GM21515 (cell line): ENCODE results near the gene JAML.
A peak's percentile ranks its signal among the peaks of the same experiment; 100 is the strongest.

Experiments
- ATAC-seq: cut with Tn5 transposase; IDR thresholded peaks from one replicate; pipeline ENCODE4 v1.9.1; 2021; ENCODE audit not compliant: unreplicated experiment

Gene JAML

DNA sequence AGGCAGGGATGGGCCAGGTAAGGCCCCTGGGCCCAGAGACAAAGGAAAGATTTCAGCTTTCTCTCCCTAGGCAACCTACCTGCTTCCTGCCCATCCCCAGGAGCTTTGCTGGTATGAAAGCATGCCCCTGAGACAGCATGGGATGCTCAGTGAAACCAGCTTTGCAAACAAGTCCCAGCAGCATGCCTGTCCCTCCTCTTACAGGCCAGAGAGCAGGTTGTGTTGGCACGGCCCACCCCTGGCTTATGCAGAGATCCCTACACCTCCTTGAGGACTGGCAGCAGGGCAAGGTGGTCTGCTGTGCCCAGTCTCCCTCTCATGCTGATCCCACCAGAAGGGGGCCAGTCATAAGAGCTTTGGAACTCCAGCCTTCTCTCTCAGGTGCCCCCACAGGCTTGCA, 75.3 kb downstream of the JAML start:
- ATAC-seq = no peak

DNA sequence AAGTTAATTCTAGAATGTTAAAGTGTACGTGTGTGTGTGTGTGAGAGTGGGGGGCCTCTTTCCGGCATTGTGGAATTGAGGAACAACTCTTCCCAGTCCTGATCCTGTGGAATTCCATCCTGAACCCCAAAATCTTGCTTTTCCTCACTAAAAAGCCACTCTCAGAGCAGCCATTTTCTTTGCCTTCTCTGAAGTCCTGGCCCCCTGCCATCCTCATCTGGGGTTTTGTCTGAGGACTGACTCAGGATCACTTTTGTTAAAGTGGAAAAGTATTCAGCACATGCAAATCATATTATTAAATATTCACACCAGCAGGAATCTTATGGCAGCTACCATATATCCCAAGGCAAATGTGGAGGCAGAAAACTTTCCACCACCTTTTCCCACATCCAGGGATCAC, 76.0 kb downstream of the JAML start:
- no peak for ATAC-seq

DNA sequence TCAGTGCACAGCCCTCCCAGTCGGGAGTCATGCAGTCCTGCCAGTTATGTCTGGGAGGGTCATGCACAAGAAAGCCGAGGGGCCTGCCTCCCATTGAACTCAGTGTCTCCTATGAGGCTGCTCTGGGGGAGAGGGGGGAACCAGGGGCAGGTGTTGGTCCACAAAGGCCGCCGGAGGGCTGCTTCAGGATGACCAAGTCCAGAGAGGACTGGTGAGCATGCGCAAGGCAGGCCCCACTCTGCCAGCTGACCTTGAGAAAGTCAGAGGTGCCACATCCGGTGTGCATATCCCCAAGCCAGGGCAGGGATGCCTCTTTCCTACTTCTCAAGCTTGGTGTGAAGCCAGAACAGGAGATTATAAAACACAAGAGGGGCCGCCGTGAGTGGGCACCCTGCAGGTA, 76.6 kb downstream of the JAML start:
- ATAC-seq = no peak

GRCh38 chr11:118147502-118147901, 77.3 kb downstream of the JAML start:
- no peak for ATAC-seq

DNA sequence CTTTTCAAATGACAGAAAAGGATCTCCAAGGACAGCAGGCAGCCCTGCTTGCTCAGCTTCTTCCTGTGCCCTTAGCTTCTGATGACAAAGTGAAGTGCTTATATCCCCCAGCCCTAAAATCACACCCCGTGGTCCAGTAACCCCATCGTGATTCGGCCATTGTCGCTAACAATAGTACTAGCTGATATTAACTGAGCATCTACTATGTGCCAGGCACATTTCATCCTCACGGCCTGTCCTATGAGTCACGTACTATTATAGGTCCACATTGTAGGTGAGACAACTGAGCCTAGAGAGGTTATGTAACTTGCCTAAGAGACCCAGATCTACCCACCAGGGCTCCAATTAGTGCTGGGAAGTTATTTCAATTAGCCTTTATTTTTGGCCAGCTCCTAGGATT, 78.3 kb downstream of the JAML start:
- no peak for ATAC-seq

- ATAC-seq = peak; percentile 84
Observed at GRCh38 chr11:118145285-118146227, 79.3 kb downstream of the JAML start.

DNA sequence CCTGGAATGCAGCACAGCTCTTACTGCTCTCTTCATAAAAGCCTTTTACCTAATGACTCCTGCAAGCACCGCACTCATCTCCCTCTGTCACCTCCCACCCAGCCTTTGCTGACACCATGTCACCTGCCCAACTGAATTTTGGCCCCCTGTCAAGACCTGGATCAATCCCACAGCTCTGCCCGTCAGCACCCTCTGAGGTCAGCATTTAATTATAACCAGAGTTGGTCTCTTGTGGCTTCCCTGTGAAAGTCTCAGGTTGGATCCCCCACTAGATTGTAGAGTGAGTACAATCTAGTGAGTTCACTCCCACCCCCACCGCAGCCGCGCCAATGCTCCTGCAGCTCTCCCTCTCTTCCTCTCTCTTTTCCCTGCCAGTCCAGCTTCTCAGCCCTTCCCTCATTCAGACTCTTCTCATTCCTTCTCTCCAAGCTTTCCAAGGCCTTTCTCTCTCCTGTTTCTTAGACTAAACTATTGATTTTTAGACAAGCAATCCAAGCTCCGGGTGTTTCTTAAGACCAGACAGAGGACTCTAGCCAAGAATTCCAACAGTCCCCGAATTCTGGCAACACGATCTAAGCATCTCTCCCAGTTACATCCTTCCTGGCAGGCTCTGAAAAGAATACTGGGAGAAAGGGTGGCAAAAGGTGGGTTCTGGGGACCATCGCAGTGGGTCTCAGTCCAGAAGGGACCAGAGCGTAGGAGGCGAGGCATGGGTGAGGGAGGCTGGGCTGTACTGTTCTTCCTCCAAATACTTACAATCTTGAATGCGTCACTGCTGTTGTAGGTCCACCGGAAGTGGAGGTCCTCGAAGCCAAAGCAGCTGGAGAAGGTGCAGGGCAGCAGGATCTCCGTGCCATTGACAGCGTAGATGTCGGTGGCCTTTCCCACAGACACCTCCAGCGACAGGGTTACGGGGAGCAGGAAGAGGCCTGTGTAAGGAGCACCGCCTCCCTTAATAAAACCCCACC, 80.2 kb downstream of the JAML start:
- ATAC-seq = no peak
